Left ventricle myocardium inferior (tissue), 1 donor: ENCODE results near the gene CRIM1. TPM values are rescaled to one million over a fixed set of nuclear protein-coding genes. Genes with fewer than 3 reads are reported as not detected.

Experiments
- DNase-seq: peaks from one replicate; pipeline ENCODE4 v3.0.0-alpha.2; 2020
- H3K27ac ChIP-seq: fragments of 200-600 bp; replicated peaks from 2 replicates; pipeline ENCODE4 v1.8.0; 2021
- H3K27me3 ChIP-seq: fragments of 200-600 bp; 2 replicates; pipeline ENCODE4 v1.8.0; 2021; ENCODE audit warnings: low read depth
- H3K36me3 ChIP-seq: fragments of 200-600 bp; 2 replicates; pipeline ENCODE4 v1.8.0; 2021
- H3K4me1 ChIP-seq: fragments of 200-600 bp; 2 replicates; pipeline ENCODE4 v1.8.0; 2021
- H3K4me3 ChIP-seq: fragments of 200-600 bp; 2 replicates; pipeline ENCODE4 v1.8.0; 2021; ENCODE audit warnings: mild to moderate bottlenecking, moderate library complexity
- H3K9me3 ChIP-seq: fragments of 200-600 bp; replicated peaks from 2 replicates; pipeline ENCODE4 v1.8.0; 2021
- CTCF ChIP-seq: fragments of 200-600 bp; IDR thresholded peaks from 2 replicates; pipeline ENCODE4 v1.8.0; 2021; ENCODE audit warnings: antibody characterized with exemption, mild to moderate bottlenecking, borderline replicate concordance
- intact Hi-C: fragments of 100-400 bp; cut with micrococcal nuclease; formaldehyde crosslinking; loops from one replicate; pipeline ENCODE4 v1.11.0; 2022
- total RNA-seq: library from RNA; stranded (reverse); fragmentation: NEBNext Ultra II Directional; extraction: Animal tissue kit (Norgen Biotek cat#: 25700); gene quantifications from one replicate; pipeline ENCODE4 v1.2.1, GENCODE V29; 2021
- donor health status: DM: no; HTN: yes; CAD: no; lungs with severe emphysema.

Gene CRIM1
- total RNA-seq, 1 donor from 2014 or later = 45.6 TPM

DNA sequence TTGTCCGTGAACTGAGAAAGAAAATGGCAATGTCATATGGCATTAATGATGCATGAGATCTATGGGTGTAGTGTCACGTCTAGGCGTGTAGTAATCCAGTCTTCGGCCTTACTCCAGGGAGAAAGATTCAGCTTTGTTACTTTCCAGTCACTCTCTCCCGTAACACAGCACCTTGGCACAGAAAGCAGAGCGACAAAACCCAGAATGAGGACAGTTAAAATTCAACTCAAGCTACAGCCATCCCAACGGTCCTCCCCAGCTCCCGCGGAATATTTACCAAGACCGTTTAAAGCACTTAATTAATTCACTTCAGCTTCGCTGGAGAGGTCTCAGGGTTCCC, 797 bp upstream of the CRIM1 start:
- Histone ChIP-seq H3K4me1 (peaks cover 62% of the 10 kb centered on the region), H3K27ac (peak overlapping the region; percentile 94), H3K4me3 (peak overlapping the region; percentile 78), H3K27me3 (no peaks in the 10 kb centered on the region), H3K36me3 (no peaks in the 10 kb centered on the region), H3K9me3 (no peaks in the 10 kb centered on the region)
- no peak for TF ChIP-seq CTCF
- intact Hi-C loops = loop anchor here (5.0 kb wide), 2 partner anchors 153 to 308 kb away; no protein-coding TSS in a partner anchor
- no peak for DNase-seq

- no peaks in the 10 kb centered on the region for H3K27me3 ChIP-seq
- peaks cover 73% of the 10 kb centered on the region for H3K4me1 ChIP-seq
- no peaks in the 10 kb centered on the region for H3K36me3 ChIP-seq
- intact Hi-C loops = no loop called here
- no peak for DNase-seq
- H3K4me3 ChIP-seq = peak overlapping the region; percentile 78
- no peak for TF ChIP-seq CTCF
- H3K9me3 ChIP-seq = no peaks in the 10 kb centered on the region
- H3K27ac ChIP-seq = peak overlapping the region; percentile 94
Measured at GRCh38 chr2:36355890-36356297, 316 bp downstream of the CRIM1 start.

GRCh38 chr2:36356298-36356989, 866 bp downstream of the CRIM1 start:
- Histone ChIP-seq H3K36me3 (no peaks in the 10 kb centered on the region), H3K9me3 (no peaks in the 10 kb centered on the region), H3K4me1 (peaks cover 78% of the 10 kb centered on the region), H3K4me3 (peak overlapping the region; percentile 78), H3K27ac (peak overlapping the region; percentile 94), H3K27me3 (no peaks in the 10 kb centered on the region)
- intact Hi-C loops = no loop called here
- TF ChIP-seq CTCF = no peak
- DNase-seq = peak; percentile 54

GRCh38 chr2:36356990-36357846, 1.6 kb downstream of the CRIM1 start:
- Histone ChIP-seq H3K4me1 (peaks cover 85% of the 10 kb centered on the region), H3K36me3 (no peaks in the 10 kb centered on the region), H3K27ac (peak overlapping the region; percentile 94), H3K27me3 (no peaks in the 10 kb centered on the region), H3K9me3 (no peaks in the 10 kb centered on the region), H3K4me3 (peak overlapping the region; percentile 78)
- no peak for TF ChIP-seq CTCF
- DNase-seq = peak; percentile 32
- intact Hi-C loops = no loop called here

- DNase-seq = no peak
- no peaks in the 10 kb centered on the region for H3K36me3 ChIP-seq
- intact Hi-C loops = no loop called here
- peak overlapping the region; percentile 78 for H3K4me3 ChIP-seq
- TF ChIP-seq CTCF = peak; percentile 67
- H3K4me1 ChIP-seq = peaks cover 77% of the 10 kb centered on the region
- H3K27ac ChIP-seq = peak overlapping the region; percentile 94
- no peaks in the 10 kb centered on the region for H3K27me3 ChIP-seq
- H3K9me3 ChIP-seq = no peaks in the 10 kb centered on the region
Measured at GRCh38 chr2:36357847-36358659, 2.5 kb downstream of the CRIM1 start.
